Fibroblast of the conjunctiva (primary cell): ENCODE data around the gene NR1D2.
"Not testable (repeated sequence)": the region's sequence is repeated elsewhere in the genome, so short reads cannot be mapped to it uniquely, and the experiment has no call there.

Experiments
- DNase-seq: peaks from one replicate; pipeline ENCODE4 v3.0.0-alpha.2; 2010; ENCODE audit warnings: low read depth

NR1D2 gene

DNA sequence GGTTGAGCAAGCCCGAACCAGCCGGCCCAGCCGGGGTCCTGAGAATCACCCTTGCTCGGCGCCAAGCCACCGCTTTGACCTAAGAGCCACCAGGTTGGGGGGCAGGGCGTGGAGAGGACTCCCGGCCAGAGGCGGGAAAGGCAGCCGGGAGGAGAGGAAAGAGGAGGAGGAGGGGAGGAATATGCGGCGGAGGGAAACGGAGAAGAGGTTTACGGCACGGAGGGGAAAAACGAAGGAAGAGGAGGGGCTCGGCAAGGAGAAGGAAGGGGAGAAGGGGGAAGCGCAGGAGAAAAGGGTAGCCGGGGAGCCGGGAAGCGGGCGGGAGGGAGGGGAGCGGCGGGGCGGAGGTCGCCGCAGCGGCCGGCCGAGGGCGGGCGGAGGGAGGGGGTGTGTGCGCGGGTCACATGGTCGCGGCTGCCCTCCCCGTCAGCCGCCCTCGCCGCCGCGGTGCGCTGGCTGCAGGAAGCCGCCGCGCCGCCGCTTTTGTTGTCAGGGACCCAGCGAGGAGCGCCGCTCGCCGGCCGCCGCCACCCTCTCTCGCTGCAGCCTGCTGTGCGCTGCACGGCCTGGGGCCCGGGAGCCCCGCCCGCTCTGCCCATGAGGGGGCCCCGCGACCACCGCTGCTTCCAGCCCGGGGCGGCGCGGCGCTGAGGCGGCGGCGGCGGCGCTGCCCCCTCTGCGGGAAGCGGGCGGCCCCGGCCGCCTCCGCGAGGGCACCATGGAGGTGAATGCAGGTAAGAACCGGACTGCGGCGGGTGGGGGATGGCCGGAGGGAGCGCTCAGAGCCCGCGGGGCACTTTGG lies at the start of gene NR1D2:
NR1D2 (plus strand) TSS at position 426 of the 802 bp plus-strand sequence; CDS start at position 719, 293 bp downstream.
- DNase-seq: no peak

DNA sequence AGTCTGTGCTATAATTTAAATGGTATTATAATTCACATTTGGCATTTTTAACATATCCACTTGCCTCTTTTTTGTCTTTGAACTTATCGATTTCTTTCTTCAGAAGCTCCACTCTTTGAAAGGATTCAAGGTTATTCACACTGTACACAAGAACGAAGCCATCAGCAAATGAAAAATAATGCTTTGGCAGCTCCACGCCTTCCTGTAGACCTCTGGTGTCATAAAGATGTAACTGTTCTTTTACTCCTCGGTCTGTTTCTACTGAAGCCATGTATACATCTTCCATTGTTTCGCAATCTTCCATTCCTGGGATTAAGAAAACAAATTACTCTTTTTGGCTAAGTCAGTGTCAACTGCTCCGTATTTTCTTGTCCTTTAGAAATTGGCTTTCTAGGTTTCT lies 44.3 kb upstream of the NR1D2 start:
- peak; percentile 59 for DNase-seq

DNA sequence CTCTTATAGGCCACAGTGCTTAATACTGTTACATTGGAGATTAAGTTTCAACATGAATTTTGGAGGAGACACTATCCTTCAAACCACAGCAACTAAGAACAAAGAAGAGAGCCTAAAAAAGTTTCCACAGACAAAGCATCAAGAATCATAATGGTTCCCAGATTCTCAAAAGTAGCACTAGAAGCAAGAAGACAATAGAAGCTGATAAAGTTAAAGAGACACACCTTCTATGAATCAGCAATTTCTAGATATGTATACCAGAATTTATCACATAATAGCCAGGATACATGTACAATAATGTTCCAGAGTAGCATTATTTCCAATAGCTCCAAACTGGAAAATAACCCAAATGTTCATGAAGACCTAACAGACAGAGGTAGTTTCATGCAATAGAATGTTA lies 40.5 kb upstream of the NR1D2 start:
- no peak for DNase-seq

DNA sequence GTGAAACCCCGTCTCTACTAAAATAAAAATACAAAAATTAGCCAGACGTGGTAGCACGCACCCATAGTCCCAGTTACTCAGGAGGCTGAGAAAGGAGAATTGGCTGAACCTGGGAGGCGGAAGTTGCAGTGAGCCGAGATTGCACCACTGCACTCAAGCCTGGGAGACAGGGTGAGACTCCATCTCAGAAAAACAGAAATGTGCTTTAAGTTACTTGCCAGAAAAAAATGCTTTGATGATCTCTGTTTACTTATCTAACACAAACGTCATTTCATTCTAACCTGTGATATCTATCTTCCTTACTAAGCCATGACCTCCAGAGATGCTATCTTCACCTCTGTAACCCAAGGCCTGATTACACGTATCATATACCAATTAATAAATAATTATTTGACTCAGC lies 35.7 kb upstream of the NR1D2 start:
- DNase-seq: no peak

DNA sequence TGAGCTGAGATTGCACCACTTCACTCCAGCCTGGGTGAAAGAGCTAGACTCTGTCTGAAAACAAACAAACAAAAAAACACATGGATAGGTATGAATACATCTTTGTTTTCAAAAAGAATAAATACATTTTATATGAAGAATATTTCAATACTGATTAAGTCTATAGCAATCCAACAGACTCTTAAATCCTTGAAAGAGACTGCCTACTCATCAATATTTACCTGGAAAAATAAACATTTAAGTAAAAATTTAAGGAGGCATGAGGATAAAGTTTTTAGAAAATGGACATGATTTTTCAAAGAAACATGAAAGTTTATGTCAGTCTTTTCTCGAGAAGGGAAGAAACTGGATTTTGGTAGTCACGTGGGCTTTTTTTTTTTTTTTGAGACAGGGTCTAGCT lies 33.7 kb upstream of the NR1D2 start:
- DNase-seq: no peak

- DNase-seq: not testable (repeated sequence)
Measured at GRCh38 chr3:23912335-23912734, 32.8 kb upstream of the NR1D2 start.

- no peak for DNase-seq
Measured at GRCh38 chr3:23913182-23913581, 31.9 kb upstream of the NR1D2 start.

- no peak for DNase-seq
Measured at GRCh38 chr3:23913873-23914743, 31.0 kb upstream of the NR1D2 start.

DNA sequence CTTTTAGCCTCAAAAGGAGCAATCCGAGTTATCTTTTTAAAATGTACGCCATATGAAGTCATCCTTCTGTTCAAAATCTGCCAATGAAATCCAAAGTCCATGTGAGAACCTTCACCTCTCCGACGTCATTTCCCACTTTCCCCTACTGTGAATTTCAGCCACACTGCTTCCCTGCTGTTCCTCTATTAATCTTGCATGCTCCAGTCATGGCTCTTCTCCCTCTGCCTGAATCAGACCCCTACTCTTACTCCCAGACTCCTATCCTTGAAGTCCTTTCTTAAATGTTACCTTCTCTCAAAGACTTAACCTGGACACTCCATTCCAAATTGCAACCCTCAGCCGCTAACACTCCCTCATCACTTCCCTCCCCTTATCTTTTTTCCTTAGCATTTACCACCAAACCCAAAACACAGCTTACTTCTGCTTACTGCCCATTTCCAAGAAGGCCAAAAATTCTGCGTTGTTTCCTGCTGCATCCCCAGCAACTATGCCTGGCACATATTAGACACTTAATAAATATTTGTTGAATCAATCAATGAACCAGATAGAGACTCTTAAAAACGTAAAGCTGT lies 29.5 kb upstream of the NR1D2 start:
- DNase-seq: no peak

DNA sequence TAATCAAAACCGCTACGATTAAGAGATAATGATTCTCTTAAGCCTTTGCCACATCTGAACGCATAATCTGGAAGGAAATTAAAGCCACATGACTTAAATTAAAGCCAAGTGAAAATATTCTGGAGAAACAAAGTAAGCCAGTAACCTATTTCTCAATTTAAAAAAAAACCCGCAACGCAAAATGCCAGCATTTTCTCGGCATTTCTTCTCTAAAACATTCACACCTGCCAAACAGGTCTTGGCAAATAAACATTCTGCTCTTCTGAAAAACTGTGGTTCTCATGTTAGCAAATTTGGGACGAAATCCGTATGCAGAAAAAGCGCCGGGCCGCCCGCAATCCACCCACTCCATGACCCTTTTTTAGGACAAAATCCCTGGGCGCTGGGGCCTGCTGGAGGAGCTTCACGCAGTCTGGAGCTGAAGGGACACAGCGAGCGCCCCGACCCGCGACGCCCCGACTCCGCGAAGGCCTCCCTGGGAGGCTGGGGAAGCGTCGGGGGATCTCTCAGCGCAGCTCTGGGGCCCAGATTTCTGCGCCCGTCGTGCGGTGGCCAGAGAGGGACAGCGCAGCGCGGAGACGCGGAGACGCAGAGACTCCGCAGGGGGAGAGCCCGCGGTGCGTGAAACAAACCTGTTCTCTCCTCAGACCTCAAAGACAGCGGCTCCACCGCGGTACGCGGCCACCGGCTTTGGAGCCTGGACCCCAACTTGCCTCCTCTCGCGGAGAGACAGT lies 28.8 kb upstream of the NR1D2 start:
- no peak for DNase-seq

GRCh38 chr3:23916886-23917678 lies 28.0 kb upstream of the NR1D2 start, which contains the start of the genes NKIRAS1 and RPL15:
TSS of gene NKIRAS1 (minus strand) at chr3:23916990. CDS start at chr3:23910904, 6,086 bp downstream.
TSS of gene RPL15 (plus strand) at chr3:23917132. CDS start at chr3:23917860, 728 bp downstream.
- DNase-seq: peak; percentile 95

- not testable (repeated sequence) for DNase-seq
Measured at GRCh38 chr3:23917679-23918303, 27.3 kb upstream of the NR1D2 start.

DNA sequence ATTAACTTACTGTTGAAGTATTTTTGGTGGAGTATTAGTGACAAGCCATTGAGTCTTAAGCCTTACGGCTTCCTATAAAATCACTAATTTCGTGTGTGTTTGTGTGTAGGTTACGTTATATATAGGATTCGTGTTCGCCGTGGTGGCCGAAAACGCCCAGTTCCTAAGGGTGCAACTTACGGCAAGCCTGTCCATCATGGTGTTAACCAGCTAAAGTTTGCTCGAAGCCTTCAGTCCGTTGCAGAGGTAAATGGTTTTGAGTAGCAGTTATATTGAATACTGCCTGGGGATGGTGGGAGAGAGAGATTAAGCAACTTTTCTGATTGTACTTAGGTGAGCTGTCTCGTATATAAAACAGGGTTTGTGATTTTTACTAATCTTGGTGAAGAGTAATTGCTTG lies 26.8 kb upstream of the NR1D2 start:
- not testable (repeated sequence) for DNase-seq

GRCh38 chr3:23919628-23920027 lies 25.5 kb upstream of the NR1D2 start:
- no peak for DNase-seq

DNA sequence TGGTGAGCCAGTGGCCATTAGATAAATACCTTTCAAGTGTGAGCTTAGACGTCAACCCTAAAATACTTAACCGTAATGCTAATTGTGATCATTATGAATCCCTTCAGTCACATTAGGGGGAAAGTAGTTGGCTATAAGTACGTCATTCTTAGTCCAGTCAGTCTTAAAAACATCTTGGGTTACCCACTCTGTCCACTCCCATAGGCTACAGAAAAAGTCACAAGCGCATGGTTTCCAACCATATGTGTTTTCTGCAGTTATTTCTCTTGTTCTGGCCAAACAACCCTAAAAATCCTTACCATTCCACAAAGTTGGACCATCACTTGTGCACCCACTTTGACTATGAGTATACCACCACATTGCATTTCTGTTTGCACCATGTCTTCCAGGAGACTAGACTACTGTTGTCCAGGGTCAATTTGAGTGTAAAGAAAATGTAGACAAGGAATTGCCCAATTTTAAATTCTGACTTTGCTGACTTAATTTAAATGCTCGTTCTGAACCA lies 24.9 kb upstream of the NR1D2 start:
- DNase-seq: no peak

- DNase-seq: no peak
Measured at GRCh38 chr3:23921052-23921511, 24.0 kb upstream of the NR1D2 start.

DNA sequence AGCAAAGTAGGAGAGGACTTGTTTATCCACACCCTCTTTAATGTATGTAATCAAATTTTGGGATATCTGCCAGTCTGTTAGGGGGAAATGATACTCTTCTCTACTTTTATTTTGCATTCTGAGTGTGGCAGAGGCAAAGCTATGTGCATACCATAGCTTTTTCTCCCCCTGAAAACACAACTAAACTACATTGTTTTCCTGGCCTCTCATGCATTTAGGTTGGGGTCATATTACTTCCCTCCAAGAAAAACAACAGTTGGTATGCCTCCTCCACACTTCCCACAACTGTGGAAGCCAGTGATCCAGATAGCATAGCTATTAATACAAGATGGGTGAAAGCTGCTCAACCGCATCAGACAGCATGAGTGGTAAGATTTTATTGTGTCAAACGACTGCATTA lies 21.3 kb upstream of the NR1D2 start:
- DNase-seq: no peak

GRCh38 chr3:23926246-23926645 lies 18.8 kb upstream of the NR1D2 start:
- no peak for DNase-seq

GRCh38 chr3:23926736-23927135 lies 18.4 kb upstream of the NR1D2 start:
- no peak for DNase-seq

DNA sequence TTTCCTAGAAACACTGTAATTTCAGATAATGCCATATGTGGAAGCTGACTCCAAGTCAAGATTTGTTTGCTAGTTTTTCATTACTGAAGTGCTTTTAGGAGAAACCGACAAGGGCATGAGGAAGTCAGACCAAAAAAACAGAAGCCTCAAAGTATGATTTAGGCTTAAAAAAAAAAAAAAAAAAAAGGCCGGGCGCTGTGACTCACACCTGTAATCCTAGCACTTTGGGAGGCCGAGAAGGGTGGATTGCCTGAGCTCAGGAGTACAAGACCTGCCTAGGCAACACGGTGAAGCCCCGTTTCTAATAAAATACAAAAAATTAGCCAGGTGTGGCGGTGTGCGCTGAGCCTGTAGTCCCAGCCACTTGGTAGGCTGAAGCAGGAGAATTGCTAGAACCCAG lies 16.6 kb upstream of the NR1D2 start:
- no peak for DNase-seq
